Neutrophil (primary cell): ENCODE data around the gene CSAG1.
"Not testable (repeated sequence)": the region's sequence is repeated elsewhere in the genome, so short reads cannot be mapped to it uniquely, and the experiment has no call there.

Source experiments
- H3K27ac ChIP-seq: fragments of 200-600 bp; sonication (generic); 2 replicates; pipeline ENCODE4 v1.5.1; 2016; ENCODE audit warnings: mild to moderate bottlenecking, moderate library complexity
- H3K27me3 ChIP-seq: fragments of 200-600 bp; sonication (generic); 2 replicates; pipeline ENCODE4 v1.6.0; 2016; ENCODE audit warnings: mild to moderate bottlenecking
- H3K36me3 ChIP-seq: fragments of 200-600 bp; sonication (generic); 2 replicates; pipeline ENCODE4 v1.5.1; 2017
- H3K4me1 ChIP-seq, 2 experiments: fragments of 200-600 bp in 1 of 2; sonication (generic) in 1 of 2; 1 replicate in 1 of 2; 2 replicates in 1 of 2; pipeline versions ENCODE4 v1.5.1 to v1.6.1; 2013 to 2016; ENCODE audit warnings: low read depth in 1 of 2, low read length in 1 of 2, mild to moderate bottlenecking in 1 of 2, moderate library complexity in 1 of 2; ENCODE audit not compliant: control insufficient read depth in 1 of 2, insufficient read depth in 1 of 2
- H3K4me3 ChIP-seq, 2 experiments: fragments of 200-600 bp in 1 of 2; sonication (generic) in 1 of 2; 1 replicate in 1 of 2; 2 replicates in 1 of 2; pipeline ENCODE4 v1.5.1; 2013 to 2016; ENCODE audit warnings: low read depth in 1 of 2, low read length in 1 of 2, mild to moderate bottlenecking in 1 of 2, moderate library complexity in 1 of 2
- H3K9me3 ChIP-seq: fragments of 200-600 bp; sonication (generic); 2 replicates; pipeline ENCODE4 v1.5.1; 2016
- TF ChIP-seq, protein P1 (sequence below): fragments of 200-600 bp; sonication (generic); IDR thresholded peaks from 2 replicates; pipeline ENCODE4 v1.5.1; 2016; ENCODE audit warnings: antibody characterized with exemption

The CSAG1 gene, protein sequence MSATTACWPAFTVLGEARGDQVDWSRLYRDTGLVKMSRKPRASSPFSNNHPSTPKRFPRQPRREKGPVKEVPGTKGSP

DNA sequence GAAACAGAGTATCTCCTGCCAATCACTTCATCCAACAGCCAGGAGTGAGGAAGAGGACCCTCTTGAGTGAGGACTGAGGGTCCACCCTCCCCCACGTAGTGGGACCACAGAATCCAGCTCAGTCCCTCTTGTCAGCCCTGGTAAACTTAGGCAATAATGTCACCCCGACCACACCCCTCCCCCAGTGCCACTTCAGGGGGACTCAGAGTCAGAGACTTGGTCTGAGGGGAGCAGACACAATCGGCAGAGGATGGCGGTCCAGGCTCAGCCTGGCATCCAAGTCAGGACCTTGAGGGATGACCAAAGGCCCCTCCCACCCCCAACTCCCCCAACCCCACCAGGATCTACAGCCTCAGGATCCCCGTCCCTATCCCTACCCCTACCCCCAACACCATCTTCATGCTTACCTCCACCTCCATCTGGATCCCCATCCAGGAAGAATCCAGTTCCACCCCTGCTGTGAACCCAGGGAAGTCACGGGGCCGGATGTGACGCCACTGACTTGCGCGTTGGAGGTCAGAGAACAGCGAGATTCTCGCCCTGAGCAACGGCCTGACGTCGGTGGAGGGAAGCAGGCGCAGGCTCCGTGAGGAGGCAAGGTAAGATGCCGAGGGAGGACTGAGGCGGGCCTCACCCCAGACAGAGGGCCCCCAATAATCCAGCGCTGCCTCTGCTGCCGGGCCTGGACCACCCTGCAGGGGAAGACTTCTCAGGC lies at the start of gene CSAG1, which contains the start of gene MAGEA12:
Gene CSAG1 (minus strand): TSS at position 461 of the 715 bp plus-strand sequence. CDS start 1,261 bp downstream, outside the sequence.
Gene MAGEA12 (plus strand): TSS at position 497 of the 715 bp plus-strand sequence. CDS start 2,405 bp downstream, outside the sequence.
- Histone ChIP-seq H3K27ac (no peak within 1 kb of the TSS), H3K4me1 (no peaks in the 10 kb centered on the region), H3K27me3 (no peaks in the 10 kb centered on the region), H3K4me3 (no peak within 1 kb of the TSS), H3K9me3 (no peaks in the 10 kb centered on the region), H3K36me3 (no peaks in the 10 kb centered on the region)
- TF ChIP-seq, protein P1, sequence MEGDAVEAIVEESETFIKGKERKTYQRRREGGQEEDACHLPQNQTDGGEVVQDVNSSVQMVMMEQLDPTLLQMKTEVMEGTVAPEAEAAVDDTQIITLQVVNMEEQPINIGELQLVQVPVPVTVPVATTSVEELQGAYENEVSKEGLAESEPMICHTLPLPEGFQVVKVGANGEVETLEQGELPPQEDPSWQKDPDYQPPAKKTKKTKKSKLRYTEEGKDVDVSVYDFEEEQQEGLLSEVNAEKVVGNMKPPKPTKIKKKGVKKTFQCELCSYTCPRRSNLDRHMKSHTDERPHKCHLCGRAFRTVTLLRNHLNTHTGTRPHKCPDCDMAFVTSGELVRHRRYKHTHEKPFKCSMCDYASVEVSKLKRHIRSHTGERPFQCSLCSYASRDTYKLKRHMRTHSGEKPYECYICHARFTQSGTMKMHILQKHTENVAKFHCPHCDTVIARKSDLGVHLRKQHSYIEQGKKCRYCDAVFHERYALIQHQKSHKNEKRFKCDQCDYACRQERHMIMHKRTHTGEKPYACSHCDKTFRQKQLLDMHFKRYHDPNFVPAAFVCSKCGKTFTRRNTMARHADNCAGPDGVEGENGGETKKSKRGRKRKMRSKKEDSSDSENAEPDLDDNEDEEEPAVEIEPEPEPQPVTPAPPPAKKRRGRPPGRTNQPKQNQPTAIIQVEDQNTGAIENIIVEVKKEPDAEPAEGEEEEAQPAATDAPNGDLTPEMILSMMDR: no peak

DNA sequence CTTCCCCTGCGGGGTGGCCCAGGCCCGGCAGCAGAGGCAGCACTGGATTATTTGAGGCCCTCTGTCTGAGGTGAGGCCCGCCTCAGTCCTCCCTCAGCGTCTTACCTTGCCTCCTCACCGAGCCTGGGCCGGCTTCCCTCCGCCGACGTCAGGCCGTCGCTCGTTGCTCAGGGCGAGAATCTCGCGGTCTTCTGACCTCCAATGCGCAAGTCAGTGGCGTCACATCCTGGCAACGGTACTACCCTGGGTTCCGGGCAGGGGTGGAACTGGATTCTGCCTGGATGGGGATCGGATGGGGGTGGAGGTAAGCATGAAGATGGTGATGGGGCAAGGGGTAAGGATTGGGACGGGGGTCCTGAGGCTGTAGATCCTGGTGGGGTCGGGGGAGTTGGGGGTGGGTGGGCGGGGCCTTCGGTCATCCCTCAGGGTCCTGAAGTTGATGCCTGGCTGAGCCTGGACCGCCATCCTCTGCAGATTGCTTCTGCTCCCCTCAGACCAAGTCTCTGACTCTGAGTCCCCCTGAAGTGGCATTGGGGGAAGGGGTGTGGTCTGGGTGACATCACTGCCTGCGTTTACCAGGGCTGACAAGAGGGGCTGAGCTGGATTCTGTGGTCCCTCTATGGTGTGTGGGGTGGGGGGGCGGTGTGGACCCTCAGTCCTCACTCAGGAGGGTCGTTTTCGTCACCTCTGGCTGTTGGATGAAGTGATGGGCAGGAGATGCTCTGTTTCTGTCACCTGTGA lies 36.2 kb upstream of the CSAG1 start, which contains the start of gene MAGEA6:
Gene MAGEA6 (minus strand): TSS at position 141 of the 741 bp plus-strand sequence. CDS start 2,039 bp downstream, outside the sequence.
- H3K4me1 ChIP-seq, H3K36me3 ChIP-seq, H3K27me3 ChIP-seq, H3K27ac ChIP-seq, H3K9me3 ChIP-seq, H3K4me3 ChIP-seq: not testable (repeated sequence)

DNA sequence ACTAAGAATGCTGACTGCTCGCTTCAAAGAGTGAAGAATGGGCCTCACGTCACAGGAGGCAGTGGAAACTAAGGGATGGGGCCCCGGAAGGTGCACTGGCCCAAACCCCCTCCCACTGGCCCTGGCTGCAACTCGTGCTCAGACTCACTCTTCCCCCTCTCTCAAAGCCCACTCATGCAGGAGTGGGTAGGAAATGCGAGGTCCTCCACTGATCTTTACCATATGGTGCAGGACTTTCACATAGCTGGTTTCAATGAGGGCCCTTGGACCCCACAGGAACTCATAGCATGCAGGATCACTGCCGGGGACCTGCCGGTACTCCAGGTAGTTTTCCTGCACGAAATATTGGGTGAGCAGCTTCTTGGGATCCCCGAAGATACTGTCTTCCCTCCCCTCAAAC lies 33.0 kb upstream of the CSAG1 start:
- H3K4me3 ChIP-seq, H3K4me1 ChIP-seq, H3K27ac ChIP-seq, H3K9me3 ChIP-seq, H3K36me3 ChIP-seq, H3K27me3 ChIP-seq: not testable (repeated sequence)

DNA sequence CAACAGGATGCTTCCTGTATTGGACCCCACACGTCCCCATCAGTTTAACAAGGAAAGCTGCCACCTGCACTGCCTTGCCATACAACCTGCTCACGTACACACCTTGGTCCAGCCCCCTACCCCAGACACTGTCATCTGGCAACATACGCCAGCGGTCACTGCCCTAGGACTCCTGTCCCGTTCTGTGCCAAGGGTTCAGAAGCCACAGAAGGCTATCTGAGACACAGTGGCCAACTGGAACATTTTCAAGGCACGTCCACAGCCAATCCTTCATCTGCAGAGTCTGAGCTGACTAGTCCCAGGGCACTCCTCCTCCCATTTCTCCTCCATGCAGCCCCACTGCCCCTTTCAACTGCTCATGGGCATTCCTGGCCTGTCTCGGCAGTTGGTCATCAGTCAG lies 28.1 kb upstream of the CSAG1 start:
- not testable (repeated sequence) for H3K27ac ChIP-seq, H3K4me3 ChIP-seq, H3K9me3 ChIP-seq, H3K4me1 ChIP-seq, H3K36me3 ChIP-seq, H3K27me3 ChIP-seq

DNA sequence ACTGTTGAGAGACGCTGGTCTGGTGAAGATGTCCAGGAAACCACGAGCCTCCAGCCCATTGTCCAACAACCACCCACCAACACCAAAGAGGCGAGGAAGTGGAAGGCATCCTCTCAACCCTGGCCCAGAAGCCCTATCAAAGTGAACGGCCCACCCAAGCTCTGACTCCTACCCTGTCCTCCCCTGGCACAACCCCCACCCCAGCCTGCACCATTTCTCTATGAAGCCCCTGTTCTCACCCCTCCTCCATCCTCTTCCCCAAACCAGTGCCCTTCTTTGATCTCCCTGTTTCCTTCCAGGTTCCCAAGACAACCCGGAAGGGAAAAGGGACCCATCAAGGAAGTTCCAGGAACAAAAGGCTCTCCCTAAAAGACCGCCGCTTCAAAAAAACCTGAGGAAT lies 26.0 kb upstream of the CSAG1 start:
- not testable (repeated sequence) for H3K9me3 ChIP-seq, H3K27me3 ChIP-seq, H3K36me3 ChIP-seq, H3K4me1 ChIP-seq, H3K4me3 ChIP-seq, H3K27ac ChIP-seq

DNA sequence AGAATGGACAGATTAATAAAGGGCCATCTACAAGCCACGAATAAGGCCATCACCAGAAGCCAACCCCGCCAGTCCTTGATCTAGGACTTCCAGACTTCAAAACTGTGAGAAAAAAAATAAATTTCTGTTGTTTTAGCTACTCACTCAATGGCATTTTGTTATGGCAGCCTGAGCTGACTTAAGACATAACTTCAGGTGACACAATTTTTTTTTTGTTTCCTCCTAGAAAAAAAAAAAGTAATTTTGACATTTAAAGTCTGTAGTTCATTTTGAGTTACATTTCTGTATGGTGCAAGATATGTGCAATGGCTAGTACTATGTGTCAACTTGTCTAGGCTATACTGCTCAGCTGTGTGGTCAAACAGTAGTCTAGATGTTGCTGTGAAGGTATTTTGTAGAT lies 25.4 kb upstream of the CSAG1 start, which contains the start of gene CSAG3:
Gene CSAG3 (plus strand): TSS at position 301 of the 400 bp plus-strand sequence.
- H3K27me3 ChIP-seq, H3K4me1 ChIP-seq, H3K4me3 ChIP-seq, H3K9me3 ChIP-seq, H3K27ac ChIP-seq, H3K36me3 ChIP-seq: not testable (repeated sequence)

DNA sequence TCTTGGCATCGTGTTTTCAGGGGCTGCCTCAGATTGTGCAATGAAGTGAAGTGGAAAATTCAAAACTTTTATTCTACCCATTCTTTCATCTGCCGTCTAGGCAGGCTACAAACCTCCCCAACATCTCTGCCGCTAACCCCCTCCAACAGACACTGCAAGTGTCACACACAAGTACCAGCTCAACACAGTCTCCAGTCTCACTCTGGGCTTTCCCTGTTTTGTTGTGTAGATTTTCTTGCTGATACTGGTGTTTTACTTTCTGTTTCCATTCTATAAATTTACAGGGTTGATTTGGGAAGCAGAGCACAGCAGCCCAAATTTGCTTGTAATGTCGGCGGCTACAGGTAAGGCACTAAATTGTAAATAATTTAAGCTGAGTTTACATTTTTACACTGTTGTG lies 21.4 kb upstream of the CSAG1 start:
- H3K36me3 ChIP-seq, H3K27me3 ChIP-seq, H3K4me1 ChIP-seq, H3K4me3 ChIP-seq, H3K9me3 ChIP-seq, H3K27ac ChIP-seq: not testable (repeated sequence)

DNA sequence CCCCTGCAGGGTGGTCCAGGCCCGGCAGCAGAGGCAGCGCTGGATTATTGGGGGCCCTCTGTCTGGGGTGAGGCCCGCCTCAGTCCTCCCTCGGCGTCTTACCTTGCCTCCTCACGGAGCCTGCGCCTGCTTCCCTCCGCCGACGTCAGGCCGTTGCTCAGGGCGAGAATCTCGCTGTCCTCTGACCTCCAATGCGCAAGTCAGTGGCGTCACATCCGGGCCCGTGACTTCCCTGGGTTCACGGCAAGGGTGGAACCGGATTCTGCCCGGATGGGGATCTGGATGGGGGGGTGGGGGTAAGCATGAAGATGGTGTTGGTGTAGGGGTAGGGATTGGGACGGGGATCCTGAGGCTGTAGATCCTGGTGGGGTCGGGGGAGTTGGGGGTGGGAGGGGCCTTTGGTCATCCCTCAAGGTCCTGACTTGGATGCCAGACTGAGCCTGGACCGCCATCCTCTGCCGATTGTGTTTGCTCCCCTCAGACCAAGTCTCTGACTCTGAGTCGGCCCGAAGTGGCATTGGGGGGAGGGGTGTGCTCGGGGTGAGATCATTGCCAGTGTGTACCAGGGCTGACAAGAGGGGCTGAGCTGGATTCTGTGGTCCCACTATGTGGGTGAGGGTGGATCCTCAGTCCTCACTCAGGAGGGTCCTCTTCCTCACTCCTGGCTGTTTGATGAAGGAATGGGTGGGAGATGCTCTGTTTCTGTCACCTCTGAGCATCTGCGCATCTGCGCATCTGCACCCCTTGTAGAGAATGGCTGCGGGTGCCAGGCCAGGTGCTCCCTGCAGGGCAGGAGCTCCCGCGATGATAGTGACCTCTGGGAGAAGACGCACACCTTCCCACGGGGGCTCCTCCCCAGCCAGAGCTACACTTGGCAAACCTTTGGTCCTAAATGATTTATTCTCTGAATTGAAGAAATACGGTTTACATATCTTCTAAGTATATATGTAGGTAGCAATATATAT lies 20.4 kb upstream of the CSAG1 start, which contains the start of gene MAGEA2:
Gene MAGEA2 (minus strand): TSS at position 157 of the 965 bp plus-strand sequence. CDS start 2,479 bp downstream, outside the sequence.
- H3K4me3 ChIP-seq: not testable (repeated sequence)

More for the DNA sequence above, 20.4 kb upstream of the CSAG1 start, which contains the start of gene MAGEA2:
- H3K36me3 ChIP-seq, H3K27ac ChIP-seq, H3K9me3 ChIP-seq, H3K27me3 ChIP-seq, H3K4me1 ChIP-seq: not testable (repeated sequence)
